IMR-90 (cell line): Measurements from ENCODE around the gene MAP7. TPM values are rescaled to one million over a fixed set of nuclear protein-coding genes. Genes with fewer than 3 reads are reported as not detected.

Experiments used
- ATAC-seq: fragments of 200-7000 bp; cut with Tn5 transposase; 2 replicates; pipeline ENCODE4 v1.9.1; 2020; ENCODE audit warnings: low read depth, mild to moderate bottlenecking, moderate library complexity
- BruUV-seq: library from RNA; stranded (reverse); fragments of 400-500 nt; replicated peaks from 2 replicates; lab custom pipeline; 2021; lab: Mats Ljungman, UMichigan
- CTCF ChIA-PET: fragments of 300-600 bp; formaldehyde crosslinking; extraction: SDS; loops from one replicate; lab custom pipeline; 2021; ENCODE audit warnings: antibody characterized with exemption; lab: Yijun Ruan, JAX
- POLR2A ChIA-PET: fragments of 300-600 bp; sonication (Branson Sonifier 250); formaldehyde crosslinking; loops from one replicate; lab custom pipeline; 2022; ENCODE audit warnings: antibody characterized with exemption; ENCODE audit not compliant: unreplicated experiment; lab: Charles Lee
- DNase-seq: peaks from one replicate; pipeline ENCODE4 v3.0.0; 2013
- H2AFZ ChIP-seq: replicated peaks from 2 replicates; pipeline ENCODE3; 2013; ENCODE audit warnings: low read length, mild to moderate bottlenecking; ENCODE audit not compliant: poor library complexity
- H2AK5ac ChIP-seq: 2 replicates; pipeline ENCODE4 v1.6.1; 2013; ENCODE audit warnings: low read depth, low read length, inconsistent platforms
- H2AK9ac ChIP-seq: replicated peaks from 2 replicates; pipeline ENCODE3; 2013; ENCODE audit warnings: mild to moderate bottlenecking, low read depth, low read length, moderate library complexity; ENCODE audit not compliant: poor library complexity
- H2BK120ac ChIP-seq: 2 replicates; pipeline ENCODE4 v1.6.1; 2013; ENCODE audit warnings: low read depth, low read length, inconsistent platforms
- H2BK15ac ChIP-seq: 3 replicates; pipeline ENCODE4 v1.6.1; 2013; ENCODE audit warnings: low read depth, low read length, inconsistent platforms
- H2BK20ac ChIP-seq: 2 replicates; pipeline ENCODE4 v1.6.1; 2013; ENCODE audit warnings: low read depth, mild to moderate bottlenecking, inconsistent platforms, low read length, moderate library complexity
- H2BK5ac ChIP-seq: 2 replicates; pipeline ENCODE4 v1.6.1; 2013; ENCODE audit warnings: mild to moderate bottlenecking, low read depth, low read length, inconsistent platforms; ENCODE audit not compliant: poor library complexity, severe bottlenecking
- H3K14ac ChIP-seq: replicated peaks from 2 replicates; pipeline ENCODE4 v1.6.1; 2013; ENCODE audit warnings: low read depth, low read length, inconsistent platforms
- H3K18ac ChIP-seq: 2 replicates; pipeline ENCODE4 v1.6.1; 2013; ENCODE audit warnings: low read depth, low read length, control low read depth
- H3K23ac ChIP-seq: 2 replicates; pipeline ENCODE4 v1.6.1; 2013; ENCODE audit warnings: low read depth, low read length, inconsistent platforms
- H3K27ac ChIP-seq: 2 replicates; pipeline ENCODE4 v1.5.1; 2013; ENCODE audit warnings: mild to moderate bottlenecking, control low read depth, low read length; ENCODE audit not compliant: insufficient read depth
- H3K27me3 ChIP-seq: 2 replicates; pipeline ENCODE4 v1.6.1; 2013; ENCODE audit warnings: low read length; ENCODE audit not compliant: control insufficient read depth, insufficient read depth
- H3K36me3 ChIP-seq: 2 replicates; pipeline ENCODE4 v1.6.1; 2013; ENCODE audit warnings: low read length, mixed read lengths; ENCODE audit not compliant: control insufficient read depth, insufficient read depth
- H3K4ac ChIP-seq: 2 replicates; pipeline ENCODE4 v1.6.1; 2013; ENCODE audit warnings: low read depth, low read length, inconsistent platforms
- H3K4me1 ChIP-seq: 2 replicates; pipeline ENCODE4 v1.6.1; 2013; ENCODE audit warnings: low read length, mixed read lengths; ENCODE audit not compliant: control insufficient read depth, insufficient read depth
- H3K4me2 ChIP-seq: 2 replicates; pipeline ENCODE4 v1.6.1; 2013; ENCODE audit warnings: low read depth, mild to moderate bottlenecking, control low read depth, low read length, moderate library complexity
- H3K4me3 ChIP-seq: 2 replicates; pipeline ENCODE4 v1.5.1; 2013; ENCODE audit warnings: low read depth, mild to moderate bottlenecking, control low read depth, low read length, moderate library complexity; ENCODE audit not compliant: insufficient read depth
- H3K56ac ChIP-seq: 2 replicates; pipeline ENCODE4 v1.6.1; 2013; ENCODE audit warnings: low read length, inconsistent platforms; ENCODE audit not compliant: insufficient read depth; ENCODE audit errors: extremely low read depth
- H3K79me1 ChIP-seq, 2 experiments: 2 replicates each; pipeline ENCODE4 v1.6.1; 2013; ENCODE audit warnings: low read length in 2 of 2, inconsistent platforms in 1 of 2, low read depth in 1 of 2
- H3K9ac ChIP-seq: 2 replicates; pipeline ENCODE4 v1.6.1; 2013; ENCODE audit warnings: low read depth, low read length, control low read depth
- H3K9me1 ChIP-seq: 2 replicates; pipeline ENCODE4 v1.6.1; 2013; ENCODE audit warnings: low read length, inconsistent platforms; ENCODE audit not compliant: insufficient read depth
- H3K9me3 ChIP-seq: 2 replicates; pipeline ENCODE4 v1.6.1; 2013; ENCODE audit warnings: low read length; ENCODE audit not compliant: control insufficient read depth, insufficient read depth
- H4K20me1 ChIP-seq: 2 replicates; pipeline ENCODE4 v1.6.1; 2013; ENCODE audit warnings: low read length, inconsistent platforms; ENCODE audit not compliant: insufficient read depth
- H4K5ac ChIP-seq: 2 replicates; pipeline ENCODE4 v1.6.1; 2013; ENCODE audit warnings: mild to moderate bottlenecking, low read depth, low read length, control low read depth
- H4K8ac ChIP-seq, 2 experiments: 2 replicates each; pipeline ENCODE4 v1.6.1; 2013; ENCODE audit warnings: low read depth in 2 of 2, low read length in 2 of 2, control low read depth in 1 of 2, inconsistent platforms in 1 of 2
- H4K91ac ChIP-seq: 2 replicates; pipeline ENCODE4 v1.6.1; 2013; ENCODE audit warnings: low read depth, low read length, inconsistent platforms; ENCODE audit not compliant: insufficient read depth
- CHD1 ChIP-seq: IDR thresholded peaks from 2 replicates; pipeline ENCODE4 v1.6.1; 2012; ENCODE audit warnings: low read depth, low read length, improper control_type of control experiment
- CTCF ChIP-seq: conservative IDR thresholded peaks from 2 replicates; pipeline ENCODE4 v1.5.1; 2012; ENCODE audit warnings: mild to moderate bottlenecking, low read depth, low read length, improper control_type of control experiment
- FOS ChIP-seq: fragments of 150-350 bp; IDR thresholded peaks from 2 replicates; pipeline ENCODE4 v1.6.1; 2016; ENCODE audit warnings: low read depth, low read length
- MAFK ChIP-seq: IDR thresholded peaks from 2 replicates; pipeline ENCODE4 v1.6.1; 2012; ENCODE audit warnings: low read depth, low read length, improper control_type of control experiment
- POLR2A ChIP-seq: IDR thresholded peaks from 2 replicates; pipeline ENCODE4 v1.6.1; 2012; ENCODE audit warnings: mild to moderate bottlenecking, low read depth, low read length
- RFX5 ChIP-seq: IDR thresholded peaks from 2 replicates; pipeline ENCODE4 v1.8.0; 2012; ENCODE audit warnings: low read depth, mild to moderate bottlenecking, low read length, moderate library complexity
- USF2 ChIP-seq: fragments of 150-350 bp; IDR thresholded peaks from 2 replicates; pipeline ENCODE4 v1.6.1; 2017; ENCODE audit warnings: mild to moderate bottlenecking, antibody characterized with exemption, low read length, low read depth
- WGBS, 2 experiments: methylation state at CpG; one replicate each; pipeline versions ENCODE4 v1.1.5 to v1.1.7; 2013; ENCODE audit warnings: missing lambda C conversion rate in 2 of 2; ENCODE audit not compliant: insufficient read length in 1 of 2; ENCODE audit errors: extremely low coverage in 2 of 2; 5-methylcytosine and 5-hydroxymethylcytosine counted together
- dilution Hi-C: fragments of 300-500 bp; cut with HindIII; formaldehyde crosslinking; loops from one replicate; pipeline ENCODE4 v1.14.3; 2018; ENCODE audit warnings: low sequenced_read_pairs; ENCODE audit not compliant: unreplicated experiment
- in situ Hi-C: fragments of 300-500 bp; cut with MboI; formaldehyde crosslinking; loops from 3 replicates; pipeline ENCODE4 v1.14.3; 2019; ENCODE audit warnings: low sequenced_read_pairs, inconsistent platforms, mixed read lengths
- intact Hi-C: fragments of 100-400 bp; cut with micrococcal nuclease; formaldehyde crosslinking; loops from 2 replicates; pipeline ENCODE4 v1.10.0; 2022
- polyA plus RNA-seq, 3 experiments: library from polyadenylated mRNA; depleted of rRNA; stranded (reverse); fragments of >200 nt; gene quantifications; 2 replicates each; pipeline ENCODE4 v1.2.3, GENCODE V29; 2012; ENCODE audit warnings: low replicate concordance in 1 of 3
- total RNA-seq: library from RNA; depleted of rRNA; stranded (reverse); fragments of >200 nt; gene quantifications from 2 replicates; pipeline ENCODE4 v1.2.3, GENCODE V29; 2012

The MAP7 gene
- total and polyA plus RNA-seq, 2 of the 4 experiments (the other 2 are of a cell fraction), result 0.19 to 0.36 TPM

GRCh38 chr6:136334465-136334846 lies 215.8 kb downstream of the MAP7 start:
- dilution Hi-C loops, result no loop called here

More at GRCh38 chr6:136334465-136334846, 215.8 kb downstream of the MAP7 start:
- Histone ChIP-seq H2BK20ac (no peak overlapping the region), H2BK120ac (no peak overlapping the region), H3K18ac (no peak overlapping the region), H2AK9ac (no peak overlapping the region), H3K9me3 (no peaks in the 10 kb centered on the region), H3K4me1 (peaks cover 3% of the 10 kb centered on the region; the same call in 1 of the 2 replicates), H3K56ac (no peak overlapping the region), H3K9ac (no peak overlapping the region), H3K79me1 (no peaks in the 10 kb centered on the region), H3K4me3 (no peak overlapping the region), H3K9me1 (no peaks in the 10 kb centered on the region), H3K4me2 (no peak overlapping the region), H2BK5ac (no peak overlapping the region), H3K4ac (no peak overlapping the region), H2BK15ac (no peak overlapping the region), H4K20me1 (no peaks in the 10 kb centered on the region), H2AK5ac (no peak overlapping the region), H3K14ac (no peak overlapping the region), H3K27me3 (peaks cover 11% of the 10 kb centered on the region), H4K5ac (no peak overlapping the region), H4K91ac (no peak overlapping the region), H3K23ac (no peak overlapping the region), H2AFZ (no peak overlapping the region), H3K36me3 (no peaks in the 10 kb centered on the region), H4K8ac (no peak overlapping the region), H3K27ac (no peak overlapping the region)
- intact Hi-C loops (no loop called here), in situ Hi-C loops (no loop called here)
- TF ChIP-seq POLR2A (no peak), RFX5 (no peak), CHD1 (no peak), FOS (no peak), USF2 (no peak), CTCF (no peak), MAFK (no peak)
- POLR2A ChIA-PET, result no interaction called here
- ATAC-seq (no peak), DNase-seq (no peak)
- WGBS, 2 experiments, result 88% methylated on average over 2 of the region's 13 CpGs; no CpG with 5 or more reads in 1 of the 2 experiments
- CTCF ChIA-PET, result no interaction called here
- no TSS peak for BruUV-seq
